Stimulated activated CD4-positive, alpha-beta T cell treated with anti-CD3 and anti-CD28 coated beads, Interleukin-4, amount 100 ng/mL, for 48 hours (primary cell): ENCODE data around the gene FHIT.

Experiments
- DNase-seq, 2 donors: peaks; one replicate each; pipeline ENCODE4 v3.0.0-alpha.2; 2020; ENCODE audit warnings: low read depth in 2 of 2

The FHIT gene

GRCh38 chr3:60501314-60501713 lies 749.9 kb downstream of the FHIT start:
- DNase-seq, result no peak

GRCh38 chr3:60497902-60498301 lies 753.4 kb downstream of the FHIT start:
- no peak for DNase-seq

GRCh38 chr3:60490992-60491391 lies 760.3 kb downstream of the FHIT start:
- no peak for DNase-seq

- DNase-seq, result no peak
These were observed 776.2 kb downstream of the FHIT start for GRCh38 chr3:60475096-60475495.

- DNase-seq, result no peak
These were observed 781.8 kb downstream of the FHIT start for GRCh38 chr3:60469481-60469880.

GRCh38 chr3:60463685-60464084 lies 787.6 kb downstream of the FHIT start:
- no peak for DNase-seq

- no peak for DNase-seq
These were observed 790.0 kb downstream of the FHIT start for GRCh38 chr3:60461267-60461666.

- no peak for DNase-seq
These were observed 795.1 kb downstream of the FHIT start for GRCh38 chr3:60456180-60456579.

- DNase-seq, result no peak
These were observed 797.9 kb downstream of the FHIT start for GRCh38 chr3:60453326-60453725.

GRCh38 chr3:60448696-60449095 lies 802.6 kb downstream of the FHIT start:
- no peak for DNase-seq

GRCh38 chr3:60445446-60445845 lies 805.8 kb downstream of the FHIT start:
- no peak for DNase-seq

GRCh38 chr3:60444898-60445437 lies 806.3 kb downstream of the FHIT start:
- DNase-seq, result no peak

GRCh38 chr3:60440869-60441268 lies 810.4 kb downstream of the FHIT start:
- DNase-seq, result no peak

- no peak for DNase-seq
These were observed 815.2 kb downstream of the FHIT start for GRCh38 chr3:60435941-60436650.

GRCh38 chr3:60434950-60435349 lies 816.3 kb downstream of the FHIT start:
- DNase-seq, result no peak

- DNase-seq, result no peak
These were observed 816.9 kb downstream of the FHIT start for GRCh38 chr3:60434323-60434722.

GRCh38 chr3:60431599-60431958 lies 819.7 kb downstream of the FHIT start:
- DNase-seq, result no peak

- no peak for DNase-seq
These were observed 821.0 kb downstream of the FHIT start for GRCh38 chr3:60430205-60430604.

GRCh38 chr3:60427109-60427508 lies 824.1 kb downstream of the FHIT start:
- no peak for DNase-seq

- DNase-seq, result no peak
These were observed 826.3 kb downstream of the FHIT start for GRCh38 chr3:60424942-60425341.

- DNase-seq, result no peak
These were observed 827.2 kb downstream of the FHIT start for GRCh38 chr3:60424034-60424433.

GRCh38 chr3:60423556-60423955 lies 827.7 kb downstream of the FHIT start:
- no peak for DNase-seq

- DNase-seq, result no peak
These were observed 829.4 kb downstream of the FHIT start for GRCh38 chr3:60421749-60422446.
